H1 (cell line): Measurements from ENCODE around the gene ZNF394. TPM values are rescaled to one million over a fixed set of nuclear protein-coding genes. Genes with fewer than 3 reads are reported as not detected.

Experiments
- CTCF ChIA-PET: fragments of 300-600 bp; sonication (Branson Sonifier 250); formaldehyde crosslinking; loops from one replicate; lab custom pipeline; 2021; ENCODE audit not compliant: partially characterized antibody; lab: Charles Lee
- POLR2A ChIA-PET: fragments of 300-600 bp; sonication (Branson Sonifier 250); formaldehyde crosslinking; loops from one replicate; lab custom pipeline; 2021; ENCODE audit warnings: inconsistent platforms; ENCODE audit not compliant: partially characterized antibody; lab: Charles Lee
- DNase-seq, 2 experiments: peaks; one replicate each; pipeline versions ENCODE4 v3.0.0 to v3.0.0-alpha.2; 2010 to 2022; ENCODE audit warnings: low spot score in 2 of 2, low read depth in 1 of 2, mixed read lengths in 1 of 2
- FAIRE-seq: peaks from 2 replicates; lab custom pipeline; 2011; peaks lifted over from hg19 to GRCh38; lab: Jason Lieb, UNC
- H2AFZ ChIP-seq: 2 replicates; pipeline ENCODE4 v1.8.1; 2012; ENCODE audit warnings: low read length, inconsistent platforms
- H2AK5ac ChIP-seq: 2 replicates; pipeline ENCODE4 v1.6.1; 2013; ENCODE audit warnings: low read depth, low read length
- H2BK120ac ChIP-seq: replicated peaks from 2 replicates; pipeline ENCODE3; 2013; ENCODE audit warnings: low read depth, low read length, inconsistent platforms
- H2BK12ac ChIP-seq: 2 replicates; pipeline ENCODE4 v1.6.1; 2013; ENCODE audit warnings: low read depth, low read length
- H2BK15ac ChIP-seq: 2 replicates; pipeline ENCODE4 v1.6.1; 2013; ENCODE audit warnings: low read length
- H2BK20ac ChIP-seq: 2 replicates; pipeline ENCODE4 v1.6.1; 2013; ENCODE audit warnings: low read length
- H2BK5ac ChIP-seq: 2 replicates; pipeline ENCODE4 v1.6.1; 2013; ENCODE audit warnings: low read depth, low read length
- H3K14ac ChIP-seq: 2 replicates; pipeline ENCODE4 v1.6.1; 2013; ENCODE audit warnings: inconsistent platforms; ENCODE audit not compliant: insufficient read length
- H3K18ac ChIP-seq: 2 replicates; pipeline ENCODE4 v1.6.1; 2013; ENCODE audit warnings: low read length; ENCODE audit errors: extremely low read depth
- H3K23ac ChIP-seq: 2 replicates; pipeline ENCODE4 v1.6.1; 2013; ENCODE audit warnings: inconsistent platforms; ENCODE audit not compliant: insufficient read length
- H3K23me2 ChIP-seq: 2 replicates; pipeline ENCODE4 v1.6.1; 2013; ENCODE audit warnings: low read depth, low read length
- H3K27ac ChIP-seq: 2 replicates; pipeline ENCODE4 v1.6.1; 2011; ENCODE audit warnings: low read depth, low read length, inconsistent platforms
- H3K27me3 ChIP-seq, 4 experiments: replicated peaks in 1 of 4; 1 replicate in 1 of 4; 2 replicates in 3 of 4; pipeline versions ENCODE4 v1.6.1 to v1.8.1; 2011 to 2013; ENCODE audit warnings: low read length in 3 of 4, mild to moderate bottlenecking in 3 of 4, inconsistent platforms in 2 of 4, mixed read lengths in 2 of 4, moderate library complexity in 1 of 4; ENCODE audit not compliant: control insufficient read depth in 3 of 4, insufficient read depth in 3 of 4; ENCODE audit errors: extremely low read depth in 1 of 4
- H3K36me3 ChIP-seq, 4 experiments: 2 replicates each; pipeline versions ENCODE4 v1.6.1 to v1.8.1; 2011 to 2013; ENCODE audit warnings: mild to moderate bottlenecking in 4 of 4, low read length in 3 of 4, moderate library complexity in 2 of 4, control low read depth in 1 of 4, inconsistent platforms in 1 of 4; ENCODE audit not compliant: insufficient read depth in 4 of 4, control insufficient read depth in 2 of 4
- H3K4ac ChIP-seq: replicated peaks from 2 replicates; pipeline ENCODE3; 2013; ENCODE audit warnings: low read length, low read depth, mixed read lengths, inconsistent platforms; ENCODE audit not compliant: insufficient read length
- H3K4me1 ChIP-seq, 4 experiments: replicated peaks in 1 of 4; 1 replicate in 1 of 4; 2 replicates in 3 of 4; pipeline versions ENCODE4 v1.6.1 to v1.8.1; 2011 to 2013; ENCODE audit warnings: low read length in 3 of 4, inconsistent platforms in 2 of 4, mixed read lengths in 1 of 4; ENCODE audit not compliant: insufficient read depth in 4 of 4, control insufficient read depth in 3 of 4
- H3K4me2 ChIP-seq, 2 experiments: 2 replicates each; pipeline versions ENCODE4 v1.6.1 to v1.8.1; 2011 to 2013; ENCODE audit warnings: low read depth in 2 of 2, low read length in 2 of 2, control low read depth in 1 of 2, inconsistent platforms in 1 of 2, mild to moderate bottlenecking in 1 of 2; ENCODE audit not compliant: insufficient read depth in 1 of 2
- H3K4me3 ChIP-seq, 4 experiments: fragments of 200-600, 300-600 bp in 1 of 4; sonication (generic), shearing (Covaris generic), sonication (Bioruptor Twin) in 1 of 4; 2 replicates each; pipeline versions ENCODE4 v1.5.1 to v1.8.1; 2011 to 2016; ENCODE audit warnings: low read length in 4 of 4, low read depth in 3 of 4, control low read depth in 2 of 4, inconsistent platforms in 2 of 4, mild to moderate bottlenecking in 2 of 4, mixed read lengths in 1 of 4, moderate library complexity in 1 of 4; ENCODE audit not compliant: insufficient read depth in 2 of 4; ENCODE audit errors: extremely low read depth in 1 of 4
- H3K56ac ChIP-seq: replicated peaks from 2 replicates; pipeline ENCODE3; 2013; ENCODE audit warnings: low read depth, mild to moderate bottlenecking, mixed read lengths, low read length, inconsistent platforms; ENCODE audit not compliant: insufficient read length
- H3K79me1 ChIP-seq: 2 replicates; pipeline ENCODE4 v1.6.1; 2013; ENCODE audit warnings: low read depth, low read length, control low read depth
- H3K79me2 ChIP-seq, 2 experiments: 2 replicates each; pipeline versions ENCODE4 v1.6.1 to v1.8.1; 2012 to 2013; ENCODE audit warnings: low read length in 2 of 2, mild to moderate bottlenecking in 2 of 2, inconsistent platforms in 1 of 2; ENCODE audit not compliant: insufficient read depth in 2 of 2, control insufficient read depth in 1 of 2
- H3K9ac ChIP-seq, 4 experiments: replicated peaks in 1 of 4; 1 replicate in 1 of 4; 2 replicates in 3 of 4; pipeline versions ENCODE4 v1.6.1 to v1.8.1; 2011 to 2013; ENCODE audit warnings: low read depth in 3 of 4, low read length in 3 of 4, control low read depth in 2 of 4, mild to moderate bottlenecking in 2 of 4, moderate library complexity in 2 of 4, inconsistent platforms in 1 of 4; ENCODE audit errors: extremely low read depth in 1 of 4
- H3K9me3 ChIP-seq, 2 experiments: 2 replicates each; pipeline versions ENCODE4 v1.6.1 to v1.8.1; 2012 to 2013; ENCODE audit warnings: mild to moderate bottlenecking in 2 of 2, moderate library complexity in 2 of 2, control low read depth in 1 of 2, inconsistent platforms in 1 of 2, low read depth in 1 of 2, low read length in 1 of 2, mixed read lengths in 1 of 2; ENCODE audit not compliant: insufficient read depth in 2 of 2
- H4K20me1 ChIP-seq, 2 experiments: replicated peaks in 1 of 2; 2 replicates each; pipeline versions ENCODE3 to v1.8.1; 2011 to 2013; ENCODE audit warnings: inconsistent platforms in 2 of 2, low read length in 2 of 2, mild to moderate bottlenecking in 1 of 2; ENCODE audit not compliant: insufficient read depth in 2 of 2, control insufficient read depth in 1 of 2
- H4K5ac ChIP-seq: 2 replicates; pipeline ENCODE4 v1.6.1; 2013; ENCODE audit warnings: low read length, low read depth, mixed read lengths, inconsistent platforms; ENCODE audit not compliant: insufficient read length
- H4K8ac ChIP-seq: 2 replicates; pipeline ENCODE4 v1.8.0; 2013; ENCODE audit warnings: mild to moderate bottlenecking, moderate library complexity, low read length, inconsistent platforms; ENCODE audit not compliant: insufficient read depth; ENCODE audit errors: extremely low read depth
- H4K91ac ChIP-seq: replicated peaks from 2 replicates; pipeline ENCODE3; 2013; ENCODE audit warnings: low read length, mixed read lengths, inconsistent platforms; ENCODE audit not compliant: insufficient read length
- BRCA1 ChIP-seq: IDR thresholded peaks from 2 replicates; pipeline ENCODE4 v1.6.1; 2012; ENCODE audit warnings: low read depth, low read length, improper control_type of control experiment
- CBX5 ChIP-seq: fragments of 300-800, 300-1000 bp; sonication (generic); IDR thresholded peaks from 2 replicates; pipeline ENCODE4 v1.7.1; 2016; ENCODE audit warnings: antibody characterized with exemption, low read length, low read depth
- FOSL1 ChIP-seq: IDR thresholded peaks from 2 replicates; pipeline ENCODE4 v1.6.1; 2011; ENCODE audit warnings: mild to moderate bottlenecking, low read depth, low read length, moderate library complexity; ENCODE audit not compliant: insufficient read depth
- HDAC6 ChIP-seq: IDR thresholded peaks from one replicate; pipeline ENCODE4 v1.7.1; 2012; ENCODE audit warnings: low read depth, mild to moderate bottlenecking, inconsistent platforms, low read length, moderate library complexity
- RFX5 ChIP-seq: IDR thresholded peaks from 2 replicates; pipeline ENCODE4 v1.6.1; 2011; ENCODE audit warnings: low read depth, low read length, improper control_type of control experiment, borderline replicate concordance
- RNF2 ChIP-seq: fragments of 200-900, 300-1000 bp; sonication (generic); IDR thresholded peaks from 2 replicates; pipeline ENCODE4 v1.7.1; 2016; ENCODE audit warnings: borderline replicate concordance, low read depth, mild to moderate bottlenecking, antibody characterized with exemption, low read length; ENCODE audit not compliant: poor library complexity, severe bottlenecking; ENCODE audit errors: missing control alignments
- SIRT6 ChIP-seq: IDR thresholded peaks from one replicate; pipeline ENCODE4 v1.7.1; 2012; ENCODE audit warnings: low read length, inconsistent platforms
- SP2 ChIP-seq: IDR thresholded peaks from 2 replicates; pipeline ENCODE4 v1.6.1; 2012; ENCODE audit warnings: mild to moderate bottlenecking, low read length, inconsistent platforms
- WGBS, 2 experiments: shearing (Covaris generic) in 1 of 2; methylation state at CpG; one replicate each; pipeline versions ENCODE4 v1.1.6 to v1.1.7; 2013 to 2015; ENCODE audit warnings: low lambda C conversion rate in 2 of 2, mixed read lengths in 2 of 2, inconsistent platforms in 1 of 2, low coverage in 1 of 2, missing lambda C conversion rate in 1 of 2; ENCODE audit not compliant: insufficient replicate concordance in 2 of 2, insufficient coverage in 1 of 2, insufficient read length in 1 of 2; ENCODE audit errors: extremely low coverage in 1 of 2, missing lambda C conversion rate in 1 of 2; 5-methylcytosine and 5-hydroxymethylcytosine counted together
- polyA plus RNA-seq, 7 experiments: library from polyadenylated mRNA; depleted of rRNA in 3 of 7; stranded (reverse) in 5 of 7; unstranded in 2 of 7; fragments of >200 nt in 5 of 7; fragments of 200-250 nt in 2 of 7; gene quantifications; 1 replicate in 5 of 7; 2 replicates in 1 of 7; 4 replicates in 1 of 7; pipeline versions ENCODE4 v1.2.1 to v1.2.3, GENCODE V29; 2011 to 2013; ENCODE audit warnings: missing spikeins in 2 of 7, mixed read lengths in 2 of 7
- total RNA-seq: library from RNA; stranded (reverse); fragmentation: NEBNext Ultra II Directional; extraction: Animal tissue kit (Norgen Biotek cat#: 25700); gene quantifications from 2 replicates; pipeline ENCODE4 v1.2.1, GENCODE V29; 2021
- TF ChIP-seq, protein P1 (sequence below): IDR thresholded peaks from 2 replicates; pipeline ENCODE4 v1.6.1; 2011; ENCODE audit warnings: low read length, improper control_type of control experiment
- TF ChIP-seq, protein P2 (sequence below): IDR thresholded peaks from 2 replicates; pipeline ENCODE4 v1.6.1; 2012; ENCODE audit warnings: inconsistent platforms
- TF ChIP-seq, protein P3 (sequence below): IDR thresholded peaks from 2 replicates; pipeline ENCODE4 v1.6.1; 2011; ENCODE audit warnings: low read depth, mild to moderate bottlenecking, low read length; ENCODE audit not compliant: insufficient read depth

The ZNF394 gene
- total and polyA plus RNA-seq, 2 of the 8 experiments (the other 6 are each of a cell fraction or from before 2014, with no cell fraction given) = 6.6 to 19.3 TPM

DNA sequence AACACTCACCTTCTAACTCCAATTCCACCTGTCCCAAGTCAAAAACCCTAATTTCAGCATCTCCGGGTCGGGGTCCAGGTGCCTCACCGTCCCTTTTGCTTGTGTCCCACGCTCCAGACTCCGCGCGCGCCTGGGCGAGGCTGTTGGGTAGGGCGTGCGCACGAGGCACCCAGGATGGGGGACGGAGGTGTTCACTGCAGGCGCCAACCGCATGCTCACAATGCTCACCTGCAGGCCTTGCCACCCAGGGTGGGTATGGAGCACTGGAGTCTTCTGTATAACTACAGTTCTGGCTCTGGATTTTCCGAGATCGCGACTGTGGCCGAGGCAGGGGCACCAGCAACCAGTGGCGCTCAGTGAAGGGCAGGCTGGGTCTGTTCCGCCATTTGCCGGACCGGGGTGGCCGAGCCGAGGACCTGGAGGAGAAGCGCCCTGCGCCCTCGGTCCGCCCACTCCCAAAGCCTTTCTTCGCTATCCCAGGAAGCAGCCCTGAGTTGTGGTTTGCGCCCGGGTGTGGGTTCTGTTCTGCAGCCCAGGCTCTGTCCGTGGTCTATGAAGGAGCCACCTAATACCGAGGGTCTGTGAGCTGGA, 43.1 kb upstream of the ZNF394 start:
- WGBS, 2 experiments = 95% methylated on average over 27 of the region's 34 CpGs; no CpG with 5 or more reads in 1 of the 2 experiments
- no peak overlapping the region for H3K18ac ChIP-seq
- no peak overlapping the region for H3K4ac ChIP-seq
- H3K4me2 ChIP-seq = no peak overlapping the region
- H3K79me1 ChIP-seq = no peaks in the 10 kb centered on the region
- no peak overlapping the region for H2AFZ ChIP-seq
- H3K27ac ChIP-seq = no peak overlapping the region
- ChIA-PET CTCF (interaction anchor here (0.6 kb wide), 1 partner anchor 56 kb away, joined by 3 read pairs; no protein-coding TSS in a partner anchor), POLR2A (interaction anchor here (0.7 kb wide), 1 partner anchor 15 kb away, joined by 3 read pairs; no protein-coding TSS in a partner anchor)
- H3K14ac ChIP-seq = no peak overlapping the region
- peaks cover 30 to 32% of the 10 kb centered on the region in 2 experiments for H3K9me3 ChIP-seq
- H2BK12ac ChIP-seq = no peak overlapping the region
- H4K5ac ChIP-seq = no peak overlapping the region
- no peak overlapping the region for H4K91ac ChIP-seq
- H3K9ac ChIP-seq = no peak overlapping the region
- no peak overlapping the region for H4K8ac ChIP-seq
- no peak overlapping the region for H2BK15ac ChIP-seq
- H3K79me2 ChIP-seq = no peaks in the 10 kb centered on the region
- H3K23ac ChIP-seq = no peak overlapping the region
- peaks cover 1 to 16% (median 6%) of the 10 kb centered on the region in 4 experiments; a peak in 5 of 8 replicates for H3K36me3 ChIP-seq
- H3K4me3 ChIP-seq = no peak overlapping the region
- H2AK5ac ChIP-seq = no peak overlapping the region
- no peak for DNase-seq
- no peak overlapping the region for H2BK120ac ChIP-seq
- H3K4me1 ChIP-seq = no peaks in the 10 kb centered on the region
- H4K20me1 ChIP-seq = no peaks in the 10 kb centered on the region
- H3K56ac ChIP-seq = no peak overlapping the region
- no peak for FAIRE-seq
- H2BK20ac ChIP-seq = no peak overlapping the region
- no peaks in the 10 kb centered on the region for H3K27me3 ChIP-seq
- H3K23me2 ChIP-seq = no peaks in the 10 kb centered on the region
- no peak overlapping the region for H2BK5ac ChIP-seq
- TF ChIP-seq BRCA1 (no peak), RFX5 (no peak), FOSL1 (no peak), SP2 (no peak), HDAC6 (no peak), CBX5 (no peak), RNF2 (no peak), SIRT6 (no peak)
- TF ChIP-seq, protein P1, sequence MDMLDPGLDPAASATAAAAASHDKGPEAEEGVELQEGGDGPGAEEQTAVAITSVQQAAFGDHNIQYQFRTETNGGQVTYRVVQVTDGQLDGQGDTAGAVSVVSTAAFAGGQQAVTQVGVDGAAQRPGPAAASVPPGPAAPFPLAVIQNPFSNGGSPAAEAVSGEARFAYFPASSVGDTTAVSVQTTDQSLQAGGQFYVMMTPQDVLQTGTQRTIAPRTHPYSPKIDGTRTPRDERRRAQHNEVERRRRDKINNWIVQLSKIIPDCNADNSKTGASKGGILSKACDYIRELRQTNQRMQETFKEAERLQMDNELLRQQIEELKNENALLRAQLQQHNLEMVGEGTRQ = no peak
- TF ChIP-seq, protein P2, sequence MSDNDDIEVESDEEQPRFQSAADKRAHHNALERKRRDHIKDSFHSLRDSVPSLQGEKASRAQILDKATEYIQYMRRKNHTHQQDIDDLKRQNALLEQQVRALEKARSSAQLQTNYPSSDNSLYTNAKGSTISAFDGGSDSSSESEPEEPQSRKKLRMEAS = no peak
- TF ChIP-seq, protein P3, sequence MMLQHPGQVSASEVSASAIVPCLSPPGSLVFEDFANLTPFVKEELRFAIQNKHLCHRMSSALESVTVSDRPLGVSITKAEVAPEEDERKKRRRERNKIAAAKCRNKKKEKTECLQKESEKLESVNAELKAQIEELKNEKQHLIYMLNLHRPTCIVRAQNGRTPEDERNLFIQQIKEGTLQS = no peak
